ENCODE results near the gene GRAMD1B. TPM values are rescaled to one million over a fixed set of nuclear protein-coding genes. Genes with fewer than 3 reads are reported as not detected.

The GRAMD1B gene
- total RNA-seq, 3 donors from 2014 or later (not counting 1 experiment from before 2014, with no cell fraction given) = 5.9 to 10.3 (median 8.8) TPM

DNA sequence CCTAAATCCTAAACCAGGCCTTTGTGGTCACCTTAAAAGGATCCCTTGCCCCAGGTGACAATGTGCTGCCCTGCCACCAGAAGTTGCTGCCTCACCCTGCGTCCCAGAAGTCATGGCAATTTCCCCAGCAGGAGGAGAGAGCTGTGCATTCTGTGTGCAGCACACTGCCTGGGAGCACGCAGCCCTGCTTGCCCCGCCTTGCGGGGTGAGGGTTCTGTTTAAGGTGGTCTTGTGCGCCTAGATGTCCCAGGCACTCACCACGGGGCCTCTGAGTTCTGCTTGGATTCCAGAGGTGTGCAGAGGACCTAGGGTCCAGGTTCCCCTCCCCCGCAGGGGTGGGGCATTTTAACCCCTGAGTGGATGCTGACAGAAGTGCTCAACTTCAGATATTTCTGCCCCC lies 95.0 kb downstream of the GRAMD1B start:
- Mint-ChIP-seq H3K27ac (no peak overlapping the region), H3K36me3 (no peaks in the 10 kb centered on the region), H3K27me3 (ENCODE audit: low read depth in 2 of 2) (peaks cover 0 to 7% of the 10 kb centered on the region in 2 donors), H3K9me3 (peaks cover 0 to 3% of the 10 kb centered on the region in 2 donors), H3K4me1 (no peaks in the 10 kb centered on the region), H3K4me3 (no peak overlapping the region)
- H3K4me1 ChIP-seq (ENCODE audit: control insufficient read depth, insufficient read depth, low read length) = no peaks in the 10 kb centered on the region
- ATAC-seq (no peak), DNase-seq (no peak)
- H3K9me3 ChIP-seq (ENCODE audit: control insufficient read depth, insufficient read depth, low read length) = no peaks in the 10 kb centered on the region
- no peaks in the 10 kb centered on the region for H3K36me3 ChIP-seq (ENCODE audit: control insufficient read depth, insufficient read depth, low read length)
- H3K27ac ChIP-seq (ENCODE audit: low read length) = no peak overlapping the region
- no peaks in the 10 kb centered on the region for H3K27me3 ChIP-seq (ENCODE audit: control insufficient read depth, insufficient read depth, low read length)
- H3K4me3 ChIP-seq (ENCODE audit: low read length) = no peak overlapping the region
- 90% methylated on average over 7 of the region's 7 CpGs for WGBS (ENCODE audit: insufficient coverage)
- intact Hi-C loops (cut with micrococcal nuclease) = no loop called here
- TF ChIP-seq CTCF (IDR thresholded peaks at IDR 0.05) = no peak

DNA sequence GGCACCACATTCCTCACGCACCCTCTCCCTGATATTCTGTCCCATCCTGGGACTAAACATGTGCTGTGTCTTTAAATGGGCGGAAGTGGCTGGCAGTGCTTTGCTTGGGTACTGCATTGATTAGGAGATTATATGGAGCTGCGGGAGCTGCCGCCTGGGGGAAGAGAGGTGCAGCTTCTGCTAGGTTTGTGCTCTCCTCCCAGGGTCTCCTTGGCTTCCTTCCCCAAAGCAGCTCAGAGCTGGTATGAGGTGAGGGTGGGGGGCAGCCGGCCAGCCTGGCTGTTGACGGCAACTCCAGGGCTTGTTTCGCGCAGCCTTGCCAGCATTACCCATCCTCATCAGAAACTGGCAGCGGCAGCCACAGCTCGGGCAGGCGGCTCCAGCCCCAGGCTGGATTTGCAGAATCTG lies 95.4 kb downstream of the GRAMD1B start:
- Histone ChIP-seq H3K27me3 (ENCODE audit: control insufficient read depth, insufficient read depth, low read length) (no peaks in the 10 kb centered on the region), H3K9me3 (ENCODE audit: control insufficient read depth, insufficient read depth, low read length) (no peaks in the 10 kb centered on the region), H3K4me1 (ENCODE audit: control insufficient read depth, insufficient read depth, low read length) (no peaks in the 10 kb centered on the region), H3K4me3 (ENCODE audit: low read length) (no peak overlapping the region), H3K27ac (ENCODE audit: low read length) (no peak overlapping the region), H3K36me3 (ENCODE audit: control insufficient read depth, insufficient read depth, low read length) (no peaks in the 10 kb centered on the region)
- Mint-ChIP-seq H3K27me3 (ENCODE audit: low read depth in 2 of 2) (peaks cover 0 to 7% of the 10 kb centered on the region in 2 donors), H3K36me3 (no peaks in the 10 kb centered on the region), H3K4me1 (no peaks in the 10 kb centered on the region), H3K4me3 (no peak overlapping the region), H3K27ac (no peak overlapping the region), H3K9me3 (peaks cover 0 to 3% of the 10 kb centered on the region in 2 donors)
- no peak for ATAC-seq
- WGBS (ENCODE audit: insufficient coverage) = 94% methylated on average over 6 of the region's 11 CpGs
- TF ChIP-seq CTCF (IDR thresholded peaks at IDR 0.05) = no peak
- no peak for DNase-seq
- intact Hi-C loops (cut with micrococcal nuclease) = no loop called here

DNA sequence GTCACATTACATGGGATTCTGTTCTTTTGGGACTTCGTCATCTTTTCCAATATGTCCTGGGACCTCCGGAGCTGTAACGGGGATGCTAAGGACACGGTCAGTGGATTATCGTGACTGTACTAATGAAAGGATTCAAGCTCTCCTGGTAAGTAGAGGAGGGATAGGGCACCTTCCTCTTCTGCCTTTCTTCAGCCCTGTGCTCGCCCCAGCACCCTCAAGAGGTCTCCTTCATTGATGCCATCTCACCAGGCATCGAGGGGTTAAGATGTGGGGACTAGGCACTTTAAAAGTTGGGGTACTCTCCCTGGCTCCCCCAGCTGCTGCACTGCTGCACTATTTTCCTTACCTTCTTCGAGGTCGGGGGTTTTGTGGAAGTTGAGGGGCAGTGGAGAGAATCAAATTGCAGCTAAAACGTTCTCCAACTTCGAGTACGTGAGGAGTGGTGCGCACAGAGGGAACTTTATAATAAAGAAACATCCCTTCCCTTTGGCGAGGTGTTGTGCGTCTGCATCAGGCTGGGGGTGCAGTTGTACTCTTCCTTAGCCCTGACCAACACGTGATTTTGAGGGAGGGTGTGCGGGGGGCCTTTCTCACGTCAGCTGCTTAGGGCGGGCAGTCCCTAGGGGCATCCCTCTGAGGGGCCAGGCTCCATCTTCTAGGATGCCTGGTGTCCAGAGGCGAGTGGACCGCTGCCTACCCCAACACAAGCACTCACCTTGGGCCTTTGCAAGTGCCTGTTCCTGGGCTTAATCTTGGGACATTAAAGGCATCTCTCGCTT lies 96.1 kb downstream of the GRAMD1B start:
- no peaks in the 10 kb centered on the region for H3K4me1 ChIP-seq (ENCODE audit: control insufficient read depth, insufficient read depth, low read length)
- no peak overlapping the region for H3K27ac ChIP-seq (ENCODE audit: low read length)
- no peak for ATAC-seq
- Mint-ChIP-seq H3K27me3 (ENCODE audit: low read depth in 2 of 2) (peaks cover 0 to 4% of the 10 kb centered on the region in 2 donors), H3K4me3 (no peak overlapping the region), H3K4me1 (no peaks in the 10 kb centered on the region), H3K27ac (no peak overlapping the region), H3K9me3 (peaks cover 0 to under 1% of the 10 kb centered on the region in 2 donors), H3K36me3 (no peaks in the 10 kb centered on the region)
- DNase-seq = no peak
- H3K4me3 ChIP-seq (ENCODE audit: low read length) = no peak overlapping the region
- no peaks in the 10 kb centered on the region for H3K9me3 ChIP-seq (ENCODE audit: control insufficient read depth, insufficient read depth, low read length)
- no peaks in the 10 kb centered on the region for H3K27me3 ChIP-seq (ENCODE audit: control insufficient read depth, insufficient read depth, low read length)
- intact Hi-C loops (cut with micrococcal nuclease) = no loop called here
- TF ChIP-seq CTCF (IDR thresholded peaks at IDR 0.05) = no peak
- no peaks in the 10 kb centered on the region for H3K36me3 ChIP-seq (ENCODE audit: control insufficient read depth, insufficient read depth, low read length)
- WGBS (ENCODE audit: insufficient coverage) = 93% methylated on average over 19 of the region's 22 CpGs

- Mint-ChIP-seq H3K4me1 (no peaks in the 10 kb centered on the region), H3K27ac (no peak overlapping the region), H3K27me3 (ENCODE audit: low read depth in 2 of 2) (no peaks in the 10 kb centered on the region), H3K4me3 (no peak overlapping the region), H3K9me3 (no peaks in the 10 kb centered on the region), H3K36me3 (no peaks in the 10 kb centered on the region)
- no peaks in the 10 kb centered on the region for H3K4me1 ChIP-seq (ENCODE audit: control insufficient read depth, insufficient read depth, low read length)
- no peaks in the 10 kb centered on the region for H3K9me3 ChIP-seq (ENCODE audit: control insufficient read depth, insufficient read depth, low read length)
- no peaks in the 10 kb centered on the region for H3K36me3 ChIP-seq (ENCODE audit: control insufficient read depth, insufficient read depth, low read length)
- DNase-seq = no peak
- no peak for TF ChIP-seq CTCF (IDR thresholded peaks at IDR 0.05)
- no peak overlapping the region for H3K4me3 ChIP-seq (ENCODE audit: low read length)
- no peak for ATAC-seq
- no peak overlapping the region for H3K27ac ChIP-seq (ENCODE audit: low read length)
- WGBS (ENCODE audit: insufficient coverage) = 83% methylated on average over 6 of the region's 7 CpGs
- intact Hi-C loops (cut with micrococcal nuclease) = no loop called here
- H3K27me3 ChIP-seq (ENCODE audit: control insufficient read depth, insufficient read depth, low read length) = no peaks in the 10 kb centered on the region
These were observed 96.8 kb downstream of the GRAMD1B start for GRCh38 chr11:123526918-123527317.
